Duodenal mucosa (tissue), 2 donors: Measurements from ENCODE around the gene ARMC2.
"Not testable (repeated sequence)": the region's sequence is repeated elsewhere in the genome, so short reads cannot be mapped to it uniquely, and the experiment has no call there.

ENCODE experiments used
- H3K27ac ChIP-seq: one replicate; pipeline ENCODE4 v1.7.0; 2013; ENCODE audit warnings: low read depth, low read length
- H3K27me3 ChIP-seq, 2 donors: one replicate each; pipeline ENCODE4 v1.7.0; 2013; ENCODE audit warnings: low read length in 2 of 2, control low read depth in 1 of 2; ENCODE audit not compliant: insufficient read depth in 2 of 2, control insufficient read depth in 1 of 2
- H3K36me3 ChIP-seq, 2 donors: one replicate each; pipeline ENCODE4 v1.7.0; 2013; ENCODE audit warnings: low read length in 2 of 2, control low read depth in 1 of 2; ENCODE audit not compliant: insufficient read depth in 2 of 2, control insufficient read depth in 1 of 2
- H3K4me1 ChIP-seq, 2 donors: one replicate each; pipeline ENCODE4 v1.7.0; 2013; ENCODE audit warnings: low read length in 2 of 2, control low read depth in 1 of 2; ENCODE audit not compliant: insufficient read depth in 2 of 2, control insufficient read depth in 1 of 2
- H3K4me3 ChIP-seq, 2 donors: one replicate each; pipeline ENCODE4 v1.7.0; 2013; ENCODE audit warnings: low read length in 2 of 2, low read depth in 1 of 2
- H3K9ac ChIP-seq, 2 donors: one replicate each; pipeline ENCODE4 v1.7.0; 2013; ENCODE audit warnings: low read length in 2 of 2, low read depth in 1 of 2
- H3K9me3 ChIP-seq, 2 donors: one replicate each; pipeline ENCODE4 v1.7.0; 2013; ENCODE audit warnings: low read length in 2 of 2, control low read depth in 1 of 2; ENCODE audit not compliant: control insufficient read depth in 1 of 2

The ARMC2 gene

DNA sequence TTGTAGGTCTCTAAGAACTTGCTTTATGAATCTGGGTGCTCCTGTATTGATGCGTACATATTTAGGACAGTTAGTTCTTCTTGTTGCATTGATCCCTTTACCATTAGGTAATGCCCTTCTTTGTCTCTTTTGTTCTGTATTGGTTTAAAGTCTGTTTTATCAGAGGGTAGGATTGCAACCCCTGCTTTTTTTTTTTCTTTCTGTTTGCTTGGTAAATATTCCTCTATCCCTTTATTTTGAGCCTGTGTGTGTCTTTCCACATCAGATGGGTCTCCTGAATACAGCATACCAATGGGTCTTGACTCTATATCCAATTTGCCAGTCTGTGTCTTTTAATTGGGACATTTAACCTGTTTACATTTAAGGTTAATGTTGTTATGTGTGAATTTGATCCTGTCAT lies 130.4 kb downstream of the ARMC2 start:
- not testable (repeated sequence) for H3K4me3 ChIP-seq, H3K9me3 ChIP-seq, H3K27ac ChIP-seq, H3K27me3 ChIP-seq, H3K4me1 ChIP-seq, H3K9ac ChIP-seq, H3K36me3 ChIP-seq

DNA sequence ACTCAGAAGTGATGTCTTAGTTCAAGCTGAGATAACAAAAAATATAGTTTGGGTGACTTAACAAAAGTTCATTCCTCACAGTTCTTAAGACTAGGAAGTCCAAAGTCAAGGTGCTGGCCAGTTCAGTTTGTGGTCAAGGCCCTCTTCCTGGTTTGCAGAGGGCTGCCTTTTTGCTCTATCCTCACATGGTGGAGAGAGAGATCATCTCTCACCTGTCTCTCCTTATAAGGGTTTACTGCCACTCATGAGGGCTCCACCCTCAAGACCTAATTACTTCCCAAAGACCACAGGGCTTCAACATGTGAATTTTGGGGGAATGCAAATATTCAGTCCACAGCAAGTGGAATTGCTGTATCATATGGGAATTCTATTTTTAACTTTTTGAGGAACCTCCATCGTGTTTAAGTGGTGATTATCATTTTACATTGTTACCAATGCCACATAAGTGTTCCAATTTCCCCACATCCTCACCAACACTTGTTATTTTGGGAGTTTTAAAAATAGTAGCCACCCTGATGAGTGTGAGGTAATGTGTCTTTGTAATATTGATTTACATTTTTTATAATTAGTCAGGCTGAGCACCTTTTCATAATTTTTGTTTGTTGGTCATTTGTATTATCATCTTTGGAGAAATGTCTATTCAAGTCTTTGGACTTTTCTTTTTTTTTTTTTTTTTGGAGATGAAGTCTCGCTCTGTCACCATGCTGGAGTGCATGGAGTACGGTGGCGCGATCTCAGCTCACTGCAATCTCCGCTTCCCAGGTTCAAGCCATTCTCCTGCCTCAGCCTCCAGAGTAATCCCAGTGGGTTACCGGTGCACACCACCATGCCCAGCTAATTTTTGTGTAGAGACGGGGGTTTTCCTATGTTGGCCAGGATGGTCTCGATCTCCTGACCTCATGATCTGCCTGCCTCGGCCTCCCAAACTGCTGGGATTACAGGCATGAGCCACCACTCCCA lies 134.2 kb downstream of the ARMC2 start:
- H3K9me3 ChIP-seq, result no peaks in the 10 kb centered on the region
- H3K4me1 ChIP-seq, result no peaks in the 10 kb centered on the region
- no peak overlapping the region for H3K4me3 ChIP-seq
- no peak overlapping the region for H3K27ac ChIP-seq
- peaks cover 8 to 12% of the 10 kb centered on the region in 2 donors for H3K36me3 ChIP-seq
- no peaks in the 10 kb centered on the region for H3K27me3 ChIP-seq
- H3K9ac ChIP-seq, result no peak overlapping the region

GRCh38 chr6:108983151-108983550 lies 134.9 kb downstream of the ARMC2 start:
- Histone ChIP-seq H3K36me3 (peaks cover 10 to 19% of the 10 kb centered on the region in 2 donors), H3K9ac (no peak overlapping the region), H3K9me3 (no peaks in the 10 kb centered on the region), H3K4me3 (no peak overlapping the region), H3K4me1 (no peaks in the 10 kb centered on the region), H3K27me3 (no peaks in the 10 kb centered on the region), H3K27ac (no peak overlapping the region)

GRCh38 chr6:108985301-108985700 lies 137.1 kb downstream of the ARMC2 start:
- Histone ChIP-seq H3K9me3 (no peaks in the 10 kb centered on the region), H3K4me3 (no peak overlapping the region), H3K27me3 (no peaks in the 10 kb centered on the region), H3K36me3 (peaks cover 15 to 37% of the 10 kb centered on the region in 2 donors), H3K27ac (no peak overlapping the region), H3K9ac (no peak overlapping the region), H3K4me1 (peaks cover 8 to 9% of the 10 kb centered on the region in 2 donors)

DNA sequence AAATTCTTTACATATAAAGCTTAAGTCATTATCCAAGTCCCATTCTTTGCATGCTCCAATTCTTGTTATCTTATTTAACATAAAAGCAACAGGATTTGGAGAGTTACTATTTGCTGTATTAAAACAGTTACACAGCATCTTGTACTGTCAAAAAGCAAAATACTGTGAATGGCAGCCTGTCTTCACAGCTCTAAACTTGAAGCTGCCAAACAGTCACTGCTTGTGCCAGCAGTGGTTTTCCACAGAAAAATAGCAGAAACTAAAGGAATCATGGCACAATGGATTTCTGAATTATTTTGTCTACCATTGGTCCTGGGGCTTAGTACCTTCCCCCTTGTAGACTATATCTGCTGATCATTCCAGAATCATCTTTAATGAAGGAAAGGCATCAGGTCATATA lies 138.9 kb downstream of the ARMC2 start:
- no peak overlapping the region for H3K9ac ChIP-seq
- no peaks in the 10 kb centered on the region for H3K27me3 ChIP-seq
- peaks cover 11 to 13% of the 10 kb centered on the region in 2 donors for H3K4me1 ChIP-seq
- H3K4me3 ChIP-seq, result no peak overlapping the region
- H3K9me3 ChIP-seq, result no peaks in the 10 kb centered on the region
- no peak overlapping the region for H3K27ac ChIP-seq
- peaks cover 20 to 49% of the 10 kb centered on the region in 2 donors for H3K36me3 ChIP-seq

DNA sequence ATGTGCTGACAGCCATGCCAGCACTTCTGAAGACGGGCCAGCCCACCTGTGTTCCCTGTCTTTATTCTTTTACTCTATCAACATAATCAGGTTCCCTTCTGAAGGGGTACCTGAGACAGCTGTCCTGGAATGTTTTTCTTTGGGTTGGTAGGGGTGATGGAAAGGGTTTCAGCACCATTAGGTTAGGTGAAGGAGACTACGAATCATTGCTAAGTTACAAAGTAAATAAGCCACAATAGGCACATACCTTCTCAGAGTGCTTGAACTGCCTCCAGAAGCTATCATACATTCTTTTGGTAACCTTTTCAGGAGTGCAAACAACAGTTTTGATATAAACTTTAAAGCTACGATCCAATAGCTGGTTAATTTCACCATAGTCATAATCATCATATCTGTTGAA lies 140.1 kb downstream of the ARMC2 start:
- Histone ChIP-seq H3K4me1 (peaks cover 11 to 13% of the 10 kb centered on the region in 2 donors), H3K27me3 (no peaks in the 10 kb centered on the region), H3K4me3 (no peak overlapping the region), H3K9me3 (no peaks in the 10 kb centered on the region), H3K36me3 (peaks cover 28 to 59% of the 10 kb centered on the region in 2 donors), H3K9ac (no peak overlapping the region), H3K27ac (no peak overlapping the region)

DNA sequence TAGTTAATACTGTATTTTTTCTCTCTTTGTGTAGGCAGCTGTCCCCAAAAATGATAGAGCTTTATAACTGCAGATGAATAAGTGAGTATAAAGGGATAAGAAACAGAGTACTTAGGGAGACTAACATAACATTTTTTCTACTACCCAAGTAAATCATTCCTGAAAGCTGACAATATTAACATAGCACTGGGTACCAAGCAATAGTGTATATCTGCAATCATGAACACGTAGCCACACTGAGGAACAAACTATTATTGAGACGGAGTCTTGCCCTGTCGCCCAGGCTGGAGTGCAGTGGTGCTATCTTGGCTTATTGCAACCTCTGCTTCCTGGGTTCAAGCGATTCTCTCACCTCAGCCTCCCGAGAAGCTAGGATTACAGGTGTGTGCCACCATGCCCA lies 140.5 kb downstream of the ARMC2 start:
- Histone ChIP-seq H3K4me3 (no peak overlapping the region), H3K27ac (no peak overlapping the region), H3K9me3 (no peaks in the 10 kb centered on the region), H3K4me1 (peaks cover 11 to 13% of the 10 kb centered on the region in 2 donors), H3K36me3 (peaks cover 28 to 63% of the 10 kb centered on the region in 2 donors), H3K9ac (no peak overlapping the region), H3K27me3 (no peaks in the 10 kb centered on the region)

- Histone ChIP-seq H3K27ac (no peak overlapping the region), H3K9me3 (no peaks in the 10 kb centered on the region), H3K9ac (no peak overlapping the region), H3K36me3 (peaks cover 28 to 67% of the 10 kb centered on the region in 2 donors), H3K4me1 (peaks cover 11 to 13% of the 10 kb centered on the region in 2 donors), H3K27me3 (no peaks in the 10 kb centered on the region), H3K4me3 (peak overlapping the region in 1 of 2 donors; percentile 7)
Observed at GRCh38 chr6:108989700-108990099, 141.5 kb downstream of the ARMC2 start.

- H3K27ac ChIP-seq, result no peak overlapping the region
- no peaks in the 10 kb centered on the region for H3K9me3 ChIP-seq
- H3K4me3 ChIP-seq, result no peak overlapping the region
- H3K4me1 ChIP-seq, result peaks cover 11 to 13% of the 10 kb centered on the region in 2 donors
- no peaks in the 10 kb centered on the region for H3K27me3 ChIP-seq
- H3K9ac ChIP-seq, result no peak overlapping the region
- H3K36me3 ChIP-seq, result peaks cover 33 to 53% of the 10 kb centered on the region in 2 donors
Observed at GRCh38 chr6:108993876-108994275, 145.7 kb downstream of the ARMC2 start.

DNA sequence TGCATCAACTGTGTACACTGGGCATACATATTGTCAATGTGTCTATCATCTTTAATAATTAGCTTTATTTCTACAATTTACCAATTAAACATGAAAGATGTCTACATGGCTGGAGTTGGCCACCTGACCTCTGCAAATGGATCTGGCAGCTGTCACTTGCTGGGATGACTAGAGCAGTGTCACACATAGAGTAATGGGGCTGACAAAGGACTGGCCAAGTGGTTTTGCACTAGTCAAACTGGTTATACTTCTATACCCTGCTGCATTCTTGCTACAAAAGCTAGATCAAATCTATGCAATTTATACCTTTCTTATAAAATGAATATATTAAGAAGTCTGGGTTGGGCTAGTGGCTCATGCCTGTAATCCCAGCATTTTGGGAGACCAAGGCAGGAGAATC lies 147.1 kb downstream of the ARMC2 start:
- Histone ChIP-seq H3K4me3 (no peak overlapping the region), H3K4me1 (peaks cover 2 to 7% of the 10 kb centered on the region in 2 donors), H3K27ac (no peak overlapping the region), H3K9ac (no peak overlapping the region), H3K27me3 (no peaks in the 10 kb centered on the region), H3K9me3 (no peaks in the 10 kb centered on the region), H3K36me3 (peaks cover 33 to 47% of the 10 kb centered on the region in 2 donors)
